ENCODE results near the gene SETD6. TPM values are rescaled to one million over a fixed set of nuclear protein-coding genes. Genes with fewer than 3 reads are reported as not detected.
A peak's percentile ranks its signal among the peaks of the same experiment; 100 is the strongest.

Gene SETD6
- total and polyA plus RNA-seq, 2 donors (not counting 1 experiment from before 2014, with no cell fraction given) = 7.2 to 7.9 TPM

GRCh38 chr16:58501242-58502131 lies 13.8 kb upstream of the SETD6 start:
- no peaks in the 10 kb centered on the region for H3K4me1 ChIP-seq (ENCODE audit: control insufficient read depth, extremely low read depth, insufficient read depth, low read length)
- no peaks in the 10 kb centered on the region for H3K79me2 ChIP-seq (ENCODE audit: control insufficient read depth, insufficient read depth, low read length)
- H2AFZ ChIP-seq (ENCODE audit: low read length) = no peak overlapping the region
- H3K27me3 ChIP-seq (ENCODE audit: control insufficient read depth, insufficient read depth, low read length) = peaks cover 7% of the 10 kb centered on the region
- no peaks in the 10 kb centered on the region for H3K36me3 ChIP-seq (ENCODE audit: control insufficient read depth, insufficient read depth, low read length)
- no peaks in the 10 kb centered on the region for H3K9me3 ChIP-seq (ENCODE audit: control insufficient read depth, insufficient read depth, low read depth, low read length)
- H3K4me3 ChIP-seq (replicated peaks in 1 of 4; ENCODE audit: control extremely low read depth in 1 of 4, insufficient read depth in 1 of 4, low read depth in 3 of 4, low read length in 4 of 4) = peak overlapping the region in 2 of 4 experiments; percentile 35 to 47
- peak overlapping the region; percentile 80 for H3K4me2 ChIP-seq (ENCODE audit: extremely low read depth, insufficient read depth, low read length)
- no peaks in the 10 kb centered on the region for H4K20me1 ChIP-seq (ENCODE audit: control insufficient read depth, extremely low read depth, insufficient read depth, low read length)
- peak overlapping the region; percentile 7 for H3K9ac ChIP-seq (ENCODE audit: insufficient read depth, low read length)
- peak in 1 of 2 donors; percentile 16 for DNase-seq (ENCODE audit: low read depth in 2 of 2)
- H3K27ac ChIP-seq (ENCODE audit: insufficient read depth, low read length) = no peak overlapping the region
- TF ChIP-seq CTCF (conservative IDR thresholded peaks at IDR 0.05 in 1 of 2, IDR thresholded peaks at IDR 0.05 in 1 of 2; ENCODE audit: low read depth in 1 of 2, low read length in 2 of 2) = no peak
- TF ChIP-seq EZH2 (IDR thresholded peaks at IDR 0.05; ENCODE audit: low read length, missing control alignments) = peak; percentile 42

GRCh38 chr16:58502217-58502921 lies 12.9 kb upstream of the SETD6 start:
- TF ChIP-seq CTCF (conservative IDR thresholded peaks at IDR 0.05 in 1 of 2, IDR thresholded peaks at IDR 0.05 in 1 of 2; ENCODE audit: low read depth in 1 of 2, low read length in 2 of 2) = no peak
- TF ChIP-seq EZH2 (IDR thresholded peaks at IDR 0.05; ENCODE audit: low read length, missing control alignments) = no peak
- no peak overlapping the region for H3K4me3 ChIP-seq (replicated peaks in 1 of 4; ENCODE audit: control extremely low read depth in 1 of 4, insufficient read depth in 1 of 4, low read depth in 3 of 4, low read length in 4 of 4)
- no peaks in the 10 kb centered on the region for H4K20me1 ChIP-seq (ENCODE audit: control insufficient read depth, extremely low read depth, insufficient read depth, low read length)
- H3K79me2 ChIP-seq (ENCODE audit: control insufficient read depth, insufficient read depth, low read length) = no peaks in the 10 kb centered on the region
- H3K4me2 ChIP-seq (ENCODE audit: extremely low read depth, insufficient read depth, low read length) = no peak overlapping the region
- DNase-seq (ENCODE audit: low read depth in 2 of 2) = no peak
- H3K36me3 ChIP-seq (ENCODE audit: control insufficient read depth, insufficient read depth, low read length) = no peaks in the 10 kb centered on the region
- no peaks in the 10 kb centered on the region for H3K4me1 ChIP-seq (ENCODE audit: control insufficient read depth, extremely low read depth, insufficient read depth, low read length)
- H3K27me3 ChIP-seq (ENCODE audit: control insufficient read depth, insufficient read depth, low read length) = peaks cover 7% of the 10 kb centered on the region
- H3K9ac ChIP-seq (ENCODE audit: insufficient read depth, low read length) = no peak overlapping the region
- H2AFZ ChIP-seq (ENCODE audit: low read length) = no peak overlapping the region
- H3K9me3 ChIP-seq (ENCODE audit: control insufficient read depth, insufficient read depth, low read depth, low read length) = no peaks in the 10 kb centered on the region
- H3K27ac ChIP-seq (ENCODE audit: insufficient read depth, low read length) = no peak overlapping the region

GRCh38 chr16:58503166-58503862 lies 12.0 kb upstream of the SETD6 start:
- H3K36me3 ChIP-seq (ENCODE audit: control insufficient read depth, insufficient read depth, low read length) = no peaks in the 10 kb centered on the region
- no peak overlapping the region for H2AFZ ChIP-seq (ENCODE audit: low read length)
- no peak overlapping the region for H3K4me3 ChIP-seq (replicated peaks in 1 of 4; ENCODE audit: control extremely low read depth in 1 of 4, insufficient read depth in 1 of 4, low read depth in 3 of 4, low read length in 4 of 4)
- TF ChIP-seq CTCF (conservative IDR thresholded peaks at IDR 0.05 in 1 of 2, IDR thresholded peaks at IDR 0.05 in 1 of 2; ENCODE audit: low read depth in 1 of 2, low read length in 2 of 2) = no peak
- no peak for TF ChIP-seq EZH2 (IDR thresholded peaks at IDR 0.05; ENCODE audit: low read length, missing control alignments)
- no peaks in the 10 kb centered on the region for H3K79me2 ChIP-seq (ENCODE audit: control insufficient read depth, insufficient read depth, low read length)
- no peak for DNase-seq (ENCODE audit: low read depth in 2 of 2)
- no peaks in the 10 kb centered on the region for H4K20me1 ChIP-seq (ENCODE audit: control insufficient read depth, extremely low read depth, insufficient read depth, low read length)
- H3K9me3 ChIP-seq (ENCODE audit: control insufficient read depth, insufficient read depth, low read depth, low read length) = no peaks in the 10 kb centered on the region
- H3K27ac ChIP-seq (ENCODE audit: insufficient read depth, low read length) = no peak overlapping the region
- peaks cover 7% of the 10 kb centered on the region for H3K27me3 ChIP-seq (ENCODE audit: control insufficient read depth, insufficient read depth, low read length)
- no peak overlapping the region for H3K9ac ChIP-seq (ENCODE audit: insufficient read depth, low read length)
- H3K4me1 ChIP-seq (ENCODE audit: control insufficient read depth, extremely low read depth, insufficient read depth, low read length) = no peaks in the 10 kb centered on the region
- H3K4me2 ChIP-seq (ENCODE audit: extremely low read depth, insufficient read depth, low read length) = no peak overlapping the region
